KBM-7 (cell line): ENCODE results near the gene CDK16.
"Not testable (repeated sequence)": the region's sequence is repeated elsewhere in the genome, so short reads cannot be mapped to it uniquely, and the experiment has no call there.

Experiments used
- DNase-seq: peaks from one replicate; pipeline ENCODE4 v3.0.0-alpha.2; 2015
- in situ Hi-C: fragments of 300-500 bp; cut with MboI; formaldehyde crosslinking; loops from 2 replicates; pipeline ENCODE4 v1.14.3; 2020; ENCODE audit warnings: low sequenced_read_pairs, low pct_unique_long_range_greater_than_20kb, mixed read lengths

Gene CDK16

DNA sequence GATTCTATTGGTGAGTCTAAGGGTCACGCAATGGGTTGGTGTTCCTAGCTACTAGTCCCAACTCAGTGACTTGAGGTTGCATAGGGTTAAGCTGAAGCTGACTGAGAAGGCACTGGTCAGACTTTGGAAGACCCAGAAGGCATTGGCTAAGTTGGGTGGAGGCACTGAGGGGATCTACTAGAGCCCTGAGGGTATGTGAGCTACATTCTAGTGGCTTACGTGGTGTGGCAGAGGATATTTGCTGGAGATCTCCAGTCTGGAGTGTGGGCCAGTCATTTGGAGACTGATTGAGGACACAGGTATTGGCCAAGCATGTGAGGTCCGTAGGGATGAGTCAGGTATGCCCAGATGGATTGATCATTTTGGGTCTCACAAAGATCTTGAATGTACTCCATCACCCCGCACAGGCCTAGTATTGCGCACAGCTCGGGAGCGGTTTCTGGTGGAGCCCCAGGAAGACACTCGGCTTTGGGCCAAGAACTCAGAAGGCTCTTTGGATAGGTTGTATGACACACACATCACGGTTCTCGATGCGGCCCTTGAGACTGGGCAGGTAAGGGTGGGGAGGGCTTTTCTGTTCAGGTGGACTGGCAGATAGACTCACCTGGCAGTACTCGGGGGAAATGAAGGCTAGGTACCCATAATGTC lies 21.5 kb downstream of the CDK16 start:
- DNase-seq, result no peak
- in situ Hi-C loops, result no loop called here

DNA sequence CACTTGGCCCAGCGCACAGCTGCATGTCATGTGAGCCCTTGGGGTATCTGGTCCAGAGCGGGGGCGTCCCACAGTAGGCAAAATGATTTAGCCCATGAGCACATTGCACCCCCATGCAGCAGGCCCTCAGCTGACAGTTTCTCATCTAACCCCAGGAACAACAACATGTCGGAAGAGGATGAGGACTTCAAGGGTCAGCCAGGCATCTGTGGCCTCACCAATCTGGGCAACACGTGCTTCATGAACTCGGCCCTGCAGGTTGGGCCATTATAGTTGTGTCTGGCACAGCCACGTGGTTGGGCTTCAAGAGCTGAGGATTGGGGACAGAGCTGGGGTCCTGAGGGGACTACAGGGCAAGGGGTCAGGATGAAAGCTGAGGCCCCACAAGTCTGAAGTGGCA lies 22.1 kb downstream of the CDK16 start:
- no peak for DNase-seq
- in situ Hi-C loops, result no loop called here

DNA sequence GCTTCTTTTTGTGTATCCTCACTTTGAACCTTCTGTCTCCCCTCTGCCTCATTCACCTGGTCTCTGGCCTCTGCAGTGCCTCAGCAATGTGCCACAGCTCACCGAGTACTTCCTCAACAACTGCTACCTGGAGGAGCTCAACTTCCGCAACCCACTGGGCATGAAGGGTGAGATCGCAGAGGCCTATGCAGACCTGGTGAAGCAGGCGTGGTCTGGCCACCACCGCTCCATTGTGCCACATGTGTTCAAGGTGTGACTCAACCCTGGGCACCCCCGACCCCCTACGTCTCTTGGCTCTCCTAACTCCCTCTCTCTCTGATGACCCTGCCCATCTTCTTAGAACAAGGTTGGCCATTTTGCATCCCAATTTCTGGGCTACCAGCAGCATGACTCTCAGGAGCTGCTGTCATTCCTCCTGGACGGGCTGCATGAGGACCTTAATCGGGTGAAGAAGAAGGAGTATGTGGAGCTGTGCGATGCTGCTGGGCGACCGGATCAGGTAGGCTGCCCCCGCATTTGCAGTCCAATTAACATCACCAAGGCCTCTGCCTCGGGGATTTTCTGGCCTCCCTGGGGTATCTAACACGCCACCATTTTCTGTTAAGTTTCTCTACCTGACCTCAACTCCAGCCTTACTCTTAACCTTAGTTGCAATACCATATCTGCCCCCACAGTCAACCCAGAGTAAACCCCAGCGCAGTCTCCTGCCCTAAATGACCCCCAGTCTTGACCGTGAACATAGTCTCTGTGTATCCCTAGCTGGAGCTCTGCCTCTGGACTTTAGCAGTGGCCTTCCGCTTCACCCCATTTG lies 22.9 kb downstream of the CDK16 start:
- in situ Hi-C loops, result no loop called here
- no peak for DNase-seq

GRCh38 chrX:47242321-47242720 lies 23.8 kb downstream of the CDK16 start:
- DNase-seq, result no peak
- in situ Hi-C loops, result no loop called here

DNA sequence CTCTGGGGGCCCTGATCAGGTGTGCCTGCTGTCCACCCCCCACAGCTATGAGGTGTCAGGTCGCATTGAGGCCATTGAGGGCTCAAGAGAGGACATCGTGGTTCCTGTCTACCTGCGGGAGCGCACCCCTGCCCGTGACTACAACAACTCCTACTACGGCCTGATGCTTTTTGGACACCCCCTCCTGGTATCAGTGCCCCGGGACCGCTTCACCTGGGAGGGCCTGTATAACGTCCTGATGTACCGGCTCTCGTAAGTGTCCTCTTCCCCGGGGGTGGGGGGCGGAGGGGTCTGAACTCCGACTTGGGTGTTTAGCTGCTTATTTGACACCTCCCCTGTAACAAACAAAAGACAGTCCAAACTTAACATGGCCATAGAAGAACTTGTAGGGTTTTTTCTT lies 24.9 kb downstream of the CDK16 start:
- in situ Hi-C loops, result no loop called here
- DNase-seq, result no peak

DNA sequence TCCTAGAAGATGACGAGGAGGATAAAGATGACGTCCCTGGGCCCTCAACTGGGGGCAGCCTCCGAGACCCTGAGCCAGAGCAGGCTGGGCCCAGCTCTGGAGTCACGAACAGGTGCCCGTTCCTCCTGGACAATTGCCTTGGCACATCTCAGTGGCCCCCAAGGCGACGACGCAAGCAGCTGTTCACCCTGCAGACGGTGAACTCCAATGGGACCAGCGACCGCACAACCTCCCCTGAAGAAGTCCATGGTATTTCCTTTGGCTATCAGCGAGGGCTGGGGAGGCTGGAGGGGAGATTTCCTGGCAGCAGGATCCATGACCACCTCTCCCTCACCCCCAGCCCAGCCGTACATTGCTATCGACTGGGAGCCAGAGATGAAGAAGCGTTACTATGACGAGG lies 26.2 kb downstream of the CDK16 start:
- in situ Hi-C loops, result no loop called here
- DNase-seq, result no peak

- in situ Hi-C loops, result no loop called here
- no peak for DNase-seq
Observed at GRCh38 chrX:47245156-47245555, 26.7 kb downstream of the CDK16 start.

DNA sequence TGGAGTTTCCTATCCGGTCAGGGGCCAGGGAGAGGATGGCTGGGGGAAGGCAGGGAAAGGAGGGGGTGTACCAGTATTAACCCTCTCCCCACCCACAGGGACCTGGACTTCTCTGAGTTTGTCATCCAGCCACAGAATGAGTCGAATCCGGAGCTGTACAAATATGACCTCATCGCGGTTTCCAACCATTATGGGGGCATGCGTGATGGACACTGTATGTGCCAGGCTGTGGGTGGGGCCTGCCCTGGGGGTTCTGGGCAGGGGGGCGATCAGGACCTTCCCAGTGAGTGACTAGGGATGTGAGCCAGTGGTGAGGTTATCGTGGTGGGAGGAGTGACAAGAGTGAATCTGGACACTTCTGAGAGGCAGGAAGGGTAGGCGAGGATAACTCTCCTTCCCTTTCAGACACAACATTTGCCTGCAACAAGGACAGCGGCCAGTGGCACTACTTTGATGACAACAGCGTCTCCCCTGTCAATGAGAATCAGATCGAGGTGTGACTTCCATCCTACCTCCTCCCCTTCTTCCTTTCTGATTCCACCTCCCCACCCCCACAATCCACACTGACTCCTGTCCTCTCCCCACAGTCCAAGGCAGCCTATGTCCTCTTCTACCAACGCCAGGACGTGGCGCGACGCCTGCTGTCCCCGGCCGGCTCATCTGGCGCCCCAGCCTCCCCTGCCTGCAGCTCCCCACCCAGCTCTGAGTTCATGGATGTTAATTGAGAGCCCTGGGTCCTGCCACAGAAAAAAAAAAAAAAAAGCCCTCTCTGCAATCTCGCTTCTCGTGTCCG lies 28.9 kb downstream of the CDK16 start:
- no peak for DNase-seq
- in situ Hi-C loops, result no loop called here

GRCh38 chrX:47247999-47248320 lies 29.5 kb downstream of the CDK16 start:
- DNase-seq, result no peak
- in situ Hi-C loops, result no loop called here

DNA sequence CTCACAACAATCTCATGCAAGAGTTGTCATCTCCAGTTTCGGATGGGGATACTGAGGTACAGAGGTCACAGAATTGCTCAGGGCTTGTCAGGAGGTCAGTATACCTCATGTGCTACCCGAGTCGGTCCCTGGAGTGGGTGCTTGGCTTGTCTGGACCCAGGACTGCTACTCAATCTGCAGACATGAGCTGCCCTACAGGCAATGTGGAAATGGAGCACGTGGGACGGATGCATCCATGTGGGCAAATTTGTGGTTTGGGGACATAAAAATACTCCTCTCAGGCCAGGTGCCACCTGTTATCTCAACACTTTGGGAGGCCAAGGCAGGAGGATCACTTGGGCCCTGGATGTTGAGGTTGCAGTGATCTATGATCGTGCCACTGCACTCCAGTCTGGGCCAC lies 30.1 kb downstream of the CDK16 start:
- in situ Hi-C loops, result no loop called here
- DNase-seq, result no peak

- in situ Hi-C loops, result no loop called here
- no peak for DNase-seq
Observed at GRCh38 chrX:47250017-47250347, 31.5 kb downstream of the CDK16 start.

- DNase-seq, in situ Hi-C loops: not testable (repeated sequence)
Observed at GRCh38 chrX:47257620-47258019, 39.1 kb downstream of the CDK16 start.

- DNase-seq, result peak; percentile 41
- in situ Hi-C loops, result no loop called here
Observed at GRCh38 chrX:47264483-47265173, 46.1 kb downstream of the CDK16 start.

- in situ Hi-C loops, result no loop called here
- no peak for DNase-seq
Observed at GRCh38 chrX:47266643-47267042, 48.2 kb downstream of the CDK16 start.

GRCh38 chrX:47272013-47272408 lies 53.5 kb downstream of the CDK16 start:
- DNase-seq, result no peak
- in situ Hi-C loops, result no loop called here

- in situ Hi-C loops, result no loop called here
- no peak for DNase-seq
Observed at GRCh38 chrX:47273011-47273730, 54.7 kb downstream of the CDK16 start.

GRCh38 chrX:47278691-47279090 lies 60.2 kb downstream of the CDK16 start:
- DNase-seq, result no peak
- in situ Hi-C loops, result no loop called here
